HG03558 (cell line): Measurements from ENCODE around the gene GLDC.

Source experiments
- ATAC-seq: cut with Tn5 transposase; IDR thresholded peaks from one replicate; pipeline ENCODE4 v1.9.1; 2021; ENCODE audit warnings: moderate number of reproducible peaks; ENCODE audit not compliant: unreplicated experiment; ENCODE audit errors: extremely low read depth

Gene GLDC

GRCh38 chr9:6538666-6539071, 106.9 kb downstream of the GLDC start:
- no peak for ATAC-seq

DNA sequence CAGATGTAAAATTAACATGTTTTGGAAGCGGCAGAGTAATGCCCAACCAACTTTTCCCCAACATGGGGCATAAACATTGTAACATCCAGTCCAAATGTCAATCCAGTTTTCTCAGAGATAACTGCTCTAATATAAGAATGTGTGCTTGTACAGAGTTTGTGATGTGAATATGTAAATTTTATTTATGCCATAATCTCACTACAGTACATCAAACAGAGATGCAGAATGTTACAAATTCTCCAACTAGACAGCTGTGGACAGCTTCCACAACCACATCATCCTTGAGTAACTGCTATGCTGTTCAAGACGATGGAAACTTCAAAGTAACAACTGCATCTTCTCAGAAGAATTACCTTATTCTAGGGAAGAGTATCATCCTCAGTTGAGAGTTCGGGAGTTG, 109.9 kb downstream of the GLDC start:
- ATAC-seq = no peak

DNA sequence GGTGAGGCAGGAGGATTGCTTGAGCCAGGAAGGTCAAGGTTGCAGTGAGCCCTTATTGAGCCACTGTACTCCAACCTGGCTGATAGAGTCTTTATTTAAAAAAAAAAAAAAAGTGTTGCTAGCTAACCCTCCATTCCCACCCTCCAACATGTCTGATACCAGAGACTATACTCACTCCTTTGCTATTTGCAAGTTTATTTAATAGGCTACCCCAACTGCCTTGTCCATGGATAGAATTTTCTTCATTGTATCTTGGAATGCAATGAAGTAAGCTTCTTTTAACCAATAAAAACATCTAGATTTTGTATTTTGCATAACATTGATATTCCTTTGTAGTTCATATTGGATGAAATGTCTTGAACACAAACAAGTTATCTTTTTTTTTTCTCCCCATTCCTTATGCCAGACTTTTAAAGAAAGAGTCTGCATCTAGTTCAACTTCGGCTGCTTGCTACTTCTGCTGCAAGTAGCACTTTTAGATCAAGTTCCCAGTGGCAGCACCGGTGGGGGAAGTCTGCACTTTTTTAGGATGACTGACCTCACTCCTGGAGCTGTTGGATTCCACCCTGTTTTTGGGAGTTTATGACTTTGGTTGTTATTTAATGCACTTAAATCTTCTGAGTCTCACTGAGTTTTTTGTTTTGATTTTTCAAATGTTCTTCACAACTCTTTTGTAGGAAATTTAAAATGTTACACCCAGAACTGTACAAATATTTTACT, 120.0 kb downstream of the GLDC start:
- no peak for ATAC-seq

DNA sequence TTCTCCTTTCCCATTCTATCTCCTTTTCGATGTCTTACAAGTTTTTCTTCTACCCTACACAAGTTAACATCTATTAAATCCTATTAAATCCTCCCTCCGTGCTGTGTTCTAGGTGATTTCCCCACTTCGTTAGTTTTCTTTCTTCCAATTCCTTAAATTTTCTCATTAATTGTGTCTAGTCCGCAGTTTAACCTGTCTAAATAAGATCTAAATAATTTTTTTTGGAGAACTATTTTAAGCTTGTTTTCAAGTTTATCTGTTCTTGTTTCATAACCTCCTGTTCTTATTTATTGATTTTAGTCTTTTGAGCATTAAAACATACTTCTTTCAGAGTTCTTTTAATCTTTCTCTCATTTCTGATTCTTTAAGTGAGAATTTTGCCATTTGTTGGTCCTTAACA, 123.3 kb downstream of the GLDC start:
- no peak for ATAC-seq

GRCh38 chr9:6512085-6512657, 133.4 kb downstream of the GLDC start:
- ATAC-seq = no peak

- ATAC-seq = no peak
Measured at GRCh38 chr9:6506571-6506970, 139.0 kb downstream of the GLDC start.

DNA sequence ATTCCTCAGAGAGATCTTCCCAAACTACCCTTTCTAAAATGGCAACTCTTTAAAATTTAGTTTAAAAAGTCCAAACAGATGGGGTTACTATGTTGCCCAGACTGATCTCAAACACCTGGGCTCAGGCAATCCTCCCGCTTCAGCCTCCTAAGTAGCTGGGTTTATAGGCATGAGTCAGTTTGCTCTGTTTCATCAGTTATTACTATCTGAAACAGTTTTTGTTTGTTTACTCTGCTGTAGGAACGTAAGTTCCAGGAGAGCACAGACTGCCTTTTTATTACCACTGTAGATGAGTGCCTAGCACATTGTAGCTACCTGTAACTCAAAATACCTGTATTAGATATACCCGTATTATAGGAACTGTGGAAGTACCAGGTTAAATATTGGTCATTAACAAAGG, 143.1 kb downstream of the GLDC start:
- no peak for ATAC-seq

- no peak for ATAC-seq
Measured at GRCh38 chr9:6501526-6502210, 143.9 kb downstream of the GLDC start.

- ATAC-seq = no peak
Measured at GRCh38 chr9:6498982-6499381, 146.5 kb downstream of the GLDC start.

DNA sequence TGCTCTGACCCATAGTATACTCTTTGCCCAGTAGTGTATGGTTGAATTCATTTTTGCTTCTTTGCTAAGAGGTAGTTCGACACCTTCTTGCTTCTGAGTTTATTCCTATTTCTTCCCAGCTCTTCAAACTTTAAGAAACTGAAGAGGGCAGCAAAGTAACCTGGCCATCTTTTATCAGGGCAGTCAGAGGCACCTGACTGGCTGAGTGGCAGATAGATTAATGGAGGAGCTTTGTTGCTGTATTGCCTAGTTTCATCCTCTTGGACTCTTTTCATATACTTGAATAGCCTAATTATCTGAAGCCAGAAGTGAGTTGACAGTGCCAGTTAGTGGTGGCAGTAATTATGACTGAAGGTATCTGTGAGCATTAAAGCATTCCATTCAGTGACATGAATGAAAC, 150.1 kb downstream of the GLDC start:
- ATAC-seq = no peak

- no peak for ATAC-seq
Measured at GRCh38 chr9:6490863-6491262, 154.7 kb downstream of the GLDC start.

DNA sequence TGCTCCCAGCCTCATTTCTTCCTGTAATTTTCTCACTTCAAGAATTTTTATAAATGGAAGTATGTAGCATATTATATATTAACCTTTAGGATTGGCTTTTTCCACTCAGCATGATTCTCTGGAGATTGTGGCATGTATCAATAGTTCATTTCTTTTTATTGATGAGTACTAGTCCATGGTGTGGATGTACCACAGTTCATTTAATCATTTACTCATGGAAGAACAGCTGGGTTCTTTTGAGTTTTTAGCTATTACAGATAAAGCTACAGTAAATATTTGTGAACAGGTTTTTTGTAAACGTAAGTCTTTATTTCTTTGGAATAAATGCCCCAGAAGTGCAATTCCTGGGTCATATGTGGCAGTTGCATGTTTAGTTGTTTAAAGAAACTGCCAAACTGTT, 156.4 kb downstream of the GLDC start:
- no peak for ATAC-seq

- ATAC-seq = no peak
Measured at GRCh38 chr9:6488395-6488794, 157.1 kb downstream of the GLDC start.

DNA sequence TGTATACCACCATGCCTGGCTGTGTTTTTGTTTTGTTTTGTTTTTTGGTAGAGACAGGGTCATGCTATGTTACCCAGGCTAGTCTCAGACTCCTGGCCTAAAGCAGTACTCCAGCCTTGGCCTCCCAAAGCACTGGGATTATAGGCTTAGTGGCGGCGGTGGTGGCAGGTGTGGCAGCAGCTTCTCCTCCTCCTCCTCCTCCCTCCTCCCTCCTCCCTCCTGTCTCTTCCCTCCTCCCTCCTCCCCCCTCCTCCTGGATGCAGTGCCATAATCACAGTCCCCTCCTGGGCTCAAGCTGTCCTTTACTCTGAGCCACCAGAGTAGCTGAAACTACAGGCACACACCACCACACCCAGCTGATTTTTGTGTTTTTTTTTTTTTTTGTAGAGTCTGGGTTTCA, 161.3 kb downstream of the GLDC start:
- no peak for ATAC-seq
